GM19467 (cell line): ENCODE results near the gene OR4C46.
"Not testable (repeated sequence)": the region's sequence is repeated elsewhere in the genome, so short reads cannot be mapped to it uniquely, and the experiment has no call there.

Source experiments
- ATAC-seq: cut with Tn5 transposase; IDR thresholded peaks from one replicate; pipeline ENCODE4 v1.9.1; 2021; ENCODE audit warnings: mild to moderate bottlenecking, moderate library complexity; ENCODE audit not compliant: unreplicated experiment

The OR4C46 gene

DNA sequence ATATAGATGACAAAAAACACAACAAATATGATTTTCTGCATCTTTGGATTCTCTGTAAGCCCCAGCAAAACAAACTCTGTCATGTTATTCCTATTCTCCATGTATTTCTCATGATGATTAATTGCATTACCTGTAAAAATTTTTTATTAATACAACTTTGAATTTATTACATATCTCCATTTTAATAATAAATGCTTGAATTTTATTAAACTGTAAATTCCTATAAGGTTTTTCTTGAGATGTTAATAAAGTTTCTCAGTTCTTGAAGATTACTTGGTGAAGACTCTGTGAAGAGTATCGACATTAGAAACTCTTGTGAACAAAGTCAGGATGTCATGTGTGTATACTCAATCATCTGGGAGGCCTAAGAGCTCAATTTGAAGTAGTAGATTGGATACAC, at the start of gene OR4C46:
Gene OR4C46 (minus strand): TSS at position 101 of the 400 bp plus-strand sequence. CDS start 0 bp downstream, at position 101.
- no peak for ATAC-seq

DNA sequence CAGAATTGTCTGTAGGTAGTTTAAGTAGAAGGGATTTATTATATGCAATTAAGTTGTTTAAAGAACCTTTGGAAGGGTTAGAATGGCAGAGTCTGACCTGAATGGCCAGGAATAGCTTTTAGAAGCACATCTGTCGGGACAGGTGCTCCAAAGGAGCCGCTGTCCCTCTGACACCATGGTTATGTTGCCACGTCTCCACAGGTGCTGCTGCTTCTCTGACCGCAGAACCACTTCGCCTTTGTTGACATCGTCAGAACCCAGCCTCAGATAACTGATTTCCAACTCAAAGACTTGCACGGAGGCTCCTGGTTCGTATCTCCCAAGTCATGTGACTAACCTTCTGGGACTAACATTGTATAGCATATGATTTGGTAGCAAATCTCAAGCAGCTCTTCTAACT, 41.8 kb upstream of the OR4C46 start:
- not testable (repeated sequence) for ATAC-seq

DNA sequence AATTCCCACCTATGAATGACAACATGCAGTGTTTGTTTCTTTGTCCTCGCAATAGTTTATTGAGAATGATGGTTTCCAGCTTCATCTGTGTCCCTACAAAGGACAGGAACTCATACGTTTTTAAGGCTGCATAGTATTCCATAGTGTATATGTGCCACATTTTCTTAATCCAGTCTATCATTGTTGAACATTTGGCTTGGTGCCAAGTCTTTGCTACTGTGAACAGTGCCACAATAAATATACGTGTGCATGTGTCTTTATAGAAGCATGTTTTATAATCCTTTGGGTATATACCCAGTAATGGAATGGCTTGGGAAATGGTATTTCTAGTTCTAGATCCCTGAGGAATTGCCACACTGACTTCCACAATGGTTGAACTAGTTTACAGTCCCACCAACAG, 42.4 kb downstream of the OR4C46 start:
- not testable (repeated sequence) for ATAC-seq

DNA sequence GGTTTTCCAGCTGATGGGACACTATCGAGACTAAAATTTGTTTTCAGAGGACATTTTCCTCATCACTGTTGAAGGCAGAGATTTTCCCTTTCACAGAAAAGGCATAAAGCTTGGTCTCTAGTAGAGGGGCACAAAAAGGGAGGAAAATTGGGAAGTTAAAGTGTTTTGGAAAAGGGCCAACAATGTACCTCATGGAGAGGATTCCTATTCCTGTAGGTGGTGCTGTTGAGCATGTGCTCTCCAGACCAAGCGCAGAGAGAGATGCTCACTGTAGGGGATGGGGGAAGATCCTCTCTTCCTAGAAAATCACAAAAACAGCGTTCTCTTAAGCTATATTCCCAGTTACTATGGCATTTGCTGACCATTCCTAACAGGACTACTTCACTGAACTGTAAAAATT, 44.9 kb downstream of the OR4C46 start:
- no peak for ATAC-seq

DNA sequence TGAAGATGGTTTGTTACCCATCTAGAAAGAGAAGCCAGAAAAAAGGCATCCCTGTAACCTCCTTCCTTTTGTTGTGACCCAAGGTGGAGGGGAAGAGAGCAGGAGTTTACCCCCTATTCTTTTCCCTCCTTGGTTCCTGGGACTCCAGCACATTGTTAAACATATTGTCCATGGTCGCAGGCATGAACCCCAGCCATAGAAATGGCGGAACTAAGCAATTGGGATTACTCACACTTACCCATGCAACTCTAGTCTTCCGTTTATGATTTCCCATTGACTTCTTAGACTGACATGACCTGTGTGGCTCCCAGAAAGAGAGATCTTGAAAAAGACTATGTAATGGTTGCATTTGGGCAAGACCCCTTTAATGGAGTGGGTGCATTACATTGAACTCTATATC, 45.4 kb downstream of the OR4C46 start:
- ATAC-seq = no peak
